Erythroblast (primary cell): ENCODE measurements around the gene CTRL.

ENCODE experiments used
- DNase-seq, 2 experiments: peaks; one replicate each; lab custom pipeline; 2025; lab: John Stamatoyannopoulos, UW
- GATA1 ChIP-seq: IDR thresholded peaks from 2 replicates; pipeline ENCODE4 v1.6.1; 2011; ENCODE audit warnings: low read depth, mild to moderate bottlenecking, control low read depth, low read length, moderate library complexity
- POLR2A ChIP-seq: IDR thresholded peaks from 2 replicates; pipeline ENCODE4 v1.6.1; 2011; ENCODE audit warnings: mild to moderate bottlenecking, low read length

Gene CTRL

GRCh38 chr16:67888331-67888730 lies 43.3 kb downstream of the CTRL start:
- DNase-seq = no peak
- TF ChIP-seq GATA1 (no peak), POLR2A (no peak)

GRCh38 chr16:67886387-67886786 lies 45.3 kb downstream of the CTRL start:
- no peak for DNase-seq
- TF ChIP-seq GATA1 (no peak), POLR2A (no peak)

GRCh38 chr16:67885976-67886375 lies 45.7 kb downstream of the CTRL start:
- TF ChIP-seq POLR2A = no peak
- TF ChIP-seq GATA1 = no peak
- no peak for DNase-seq

GRCh38 chr16:67885545-67885944 lies 46.1 kb downstream of the CTRL start:
- DNase-seq = no peak
- no peak for TF ChIP-seq GATA1
- no peak for TF ChIP-seq POLR2A

GRCh38 chr16:67884684-67885083 lies 47.0 kb downstream of the CTRL start, which contains the start of gene NRN1L:
Gene NRN1L (plus strand): TSS chr16:67884885. CDS start chr16:67884904, 19 bp downstream.
- TF ChIP-seq GATA1 (no peak), POLR2A (no peak)
- DNase-seq = no peak

GRCh38 chr16:67883872-67884261 lies 47.8 kb downstream of the CTRL start:
- TF ChIP-seq GATA1 (no peak), POLR2A (no peak)
- peak; percentile 56 to 79 for DNase-seq

- TF ChIP-seq POLR2A (no peak), GATA1 (no peak)
- DNase-seq = no peak
Observed at GRCh38 chr16:67883146-67883871, 48.4 kb downstream of the CTRL start.

- TF ChIP-seq POLR2A (no peak), GATA1 (no peak)
- DNase-seq = no peak
Observed at GRCh38 chr16:67882374-67883145, 49.1 kb downstream of the CTRL start.

GRCh38 chr16:67881621-67882161 lies 50.0 kb downstream of the CTRL start:
- TF ChIP-seq GATA1 (no peak), POLR2A (no peak)
- DNase-seq = no peak

- no peak for DNase-seq
- no peak for TF ChIP-seq GATA1
- no peak for TF ChIP-seq POLR2A
Observed at GRCh38 chr16:67880584-67880983, 51.1 kb downstream of the CTRL start.

GRCh38 chr16:67879936-67880335 lies 51.7 kb downstream of the CTRL start:
- TF ChIP-seq GATA1 (no peak), POLR2A (no peak)
- no peak for DNase-seq
